Bronchial epithelial cell (primary cell): ENCODE measurements around the gene CIZ1. TPM values are rescaled to one million over a fixed set of nuclear protein-coding genes. Genes with fewer than 3 reads are reported as not detected.

ENCODE experiments used
- DNase-seq: peaks from one replicate; pipeline ENCODE4 v3.0.0-alpha.2; 2010; ENCODE audit warnings: low read depth
- FAIRE-seq: peaks from 2 replicates; lab custom pipeline; 2011; peaks lifted over from hg19 to GRCh38; lab: Jason Lieb, UNC
- H3K27me3 ChIP-seq: 2 replicates; pipeline ENCODE4 v1.5.1; 2011; ENCODE audit warnings: low read length; ENCODE audit not compliant: control insufficient read depth, insufficient read depth
- H3K36me3 ChIP-seq: 2 replicates; pipeline ENCODE4 v1.5.1; 2011; ENCODE audit warnings: low read length; ENCODE audit not compliant: control insufficient read depth, insufficient read depth
- H3K4me3 ChIP-seq: 2 replicates; pipeline ENCODE4 v1.5.1; 2011; ENCODE audit warnings: mild to moderate bottlenecking, low read depth, low read length, control low read depth
- CTCF ChIP-seq: IDR thresholded peaks from 2 replicates; pipeline ENCODE4 v1.5.1; 2011; ENCODE audit warnings: mild to moderate bottlenecking, moderate library complexity, low read length, control low read depth, inconsistent platforms; ENCODE audit not compliant: insufficient read depth, severe bottlenecking
- total RNA-seq: library from RNA; depleted of rRNA; stranded (reverse); fragments of >200 nt; gene quantifications from 2 replicates; pipeline ENCODE4 v1.2.1, GENCODE V29; 2014

Gene CIZ1
- total RNA-seq, 1 donor from 2014 or later = 15.0 TPM

DNA sequence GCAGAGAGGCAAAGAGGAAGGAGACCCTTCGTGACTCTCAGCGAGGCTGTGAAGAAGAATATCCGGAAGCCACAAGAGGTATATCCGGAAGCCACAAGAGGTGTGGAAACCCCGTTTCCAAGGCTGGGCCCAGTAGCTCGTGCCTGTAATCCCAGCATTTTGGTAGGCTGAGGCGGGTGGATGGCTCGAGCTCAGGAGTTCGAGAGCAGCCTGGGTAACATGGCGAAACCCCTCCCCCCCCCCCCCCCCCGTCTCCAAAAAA is 31.9 kb downstream of the CIZ1 start:
- H3K36me3 ChIP-seq = peaks cover 6% of the 10 kb centered on the region
- FAIRE-seq = no peak
- TF ChIP-seq CTCF = no peak
- no peaks in the 10 kb centered on the region for H3K27me3 ChIP-seq
- H3K4me3 ChIP-seq = peak overlapping the region; percentile 49
- DNase-seq = no peak

- DNase-seq = no peak
- no peak for FAIRE-seq
- Histone ChIP-seq H3K4me3 (no peak overlapping the region), H3K36me3 (no peaks in the 10 kb centered on the region), H3K27me3 (no peaks in the 10 kb centered on the region)
- no peak for TF ChIP-seq CTCF
Measured at GRCh38 chr9:128155736-128156500, 35.5 kb downstream of the CIZ1 start.

DNA sequence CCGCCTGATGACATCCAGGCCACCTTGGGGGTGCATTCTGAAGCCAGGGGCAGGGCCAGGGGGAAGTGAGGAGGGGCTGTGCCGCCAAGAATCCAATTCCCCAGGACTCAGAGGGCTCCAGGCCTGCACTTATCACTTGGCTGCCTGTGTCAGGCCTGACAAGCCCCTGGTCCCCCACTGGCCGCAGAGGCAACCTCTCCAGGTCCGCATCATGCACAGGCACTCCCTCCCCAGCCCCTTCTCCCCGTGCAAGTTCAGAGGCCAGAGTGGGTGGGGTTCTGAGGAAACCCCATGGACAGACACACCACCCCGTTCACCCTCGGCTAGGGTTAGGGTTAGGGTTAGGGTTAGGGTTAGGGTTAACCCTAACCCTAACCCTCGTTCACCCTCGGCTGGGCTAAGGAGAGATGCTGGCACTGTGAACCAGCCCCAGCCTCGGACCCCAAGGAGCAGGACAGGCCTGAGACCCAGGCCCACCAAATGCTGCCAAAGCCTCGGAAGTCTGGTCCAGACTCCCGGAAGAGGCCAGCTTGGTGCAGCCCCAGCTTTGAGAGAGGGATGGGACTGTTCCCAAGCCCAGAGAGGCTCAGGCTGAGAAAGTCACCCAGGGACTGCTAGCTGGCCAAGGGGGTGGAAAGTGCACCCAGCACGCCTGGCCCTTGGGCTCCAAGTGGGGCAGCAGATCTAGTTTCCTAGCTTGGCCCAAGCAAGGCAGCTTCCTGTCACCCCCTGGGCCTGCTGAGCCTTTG is 37.3 kb downstream of the CIZ1 start:
- DNase-seq (no peak), FAIRE-seq (no peak)
- no peak overlapping the region for H3K4me3 ChIP-seq

GRCh38 chr9:128153060-128153946 is 38.1 kb downstream of the CIZ1 start:
- TF ChIP-seq CTCF = no peak
- DNase-seq (no peak), FAIRE-seq (no peak)
- no peaks in the 10 kb centered on the region for H3K27me3 ChIP-seq
- H3K36me3 ChIP-seq = no peaks in the 10 kb centered on the region
- H3K4me3 ChIP-seq = no peak overlapping the region

More for the DNA sequence above, 37.3 kb downstream of the CIZ1 start:
- TF ChIP-seq CTCF = no peak
- Histone ChIP-seq H3K27me3 (no peaks in the 10 kb centered on the region), H3K36me3 (no peaks in the 10 kb centered on the region)

DNA sequence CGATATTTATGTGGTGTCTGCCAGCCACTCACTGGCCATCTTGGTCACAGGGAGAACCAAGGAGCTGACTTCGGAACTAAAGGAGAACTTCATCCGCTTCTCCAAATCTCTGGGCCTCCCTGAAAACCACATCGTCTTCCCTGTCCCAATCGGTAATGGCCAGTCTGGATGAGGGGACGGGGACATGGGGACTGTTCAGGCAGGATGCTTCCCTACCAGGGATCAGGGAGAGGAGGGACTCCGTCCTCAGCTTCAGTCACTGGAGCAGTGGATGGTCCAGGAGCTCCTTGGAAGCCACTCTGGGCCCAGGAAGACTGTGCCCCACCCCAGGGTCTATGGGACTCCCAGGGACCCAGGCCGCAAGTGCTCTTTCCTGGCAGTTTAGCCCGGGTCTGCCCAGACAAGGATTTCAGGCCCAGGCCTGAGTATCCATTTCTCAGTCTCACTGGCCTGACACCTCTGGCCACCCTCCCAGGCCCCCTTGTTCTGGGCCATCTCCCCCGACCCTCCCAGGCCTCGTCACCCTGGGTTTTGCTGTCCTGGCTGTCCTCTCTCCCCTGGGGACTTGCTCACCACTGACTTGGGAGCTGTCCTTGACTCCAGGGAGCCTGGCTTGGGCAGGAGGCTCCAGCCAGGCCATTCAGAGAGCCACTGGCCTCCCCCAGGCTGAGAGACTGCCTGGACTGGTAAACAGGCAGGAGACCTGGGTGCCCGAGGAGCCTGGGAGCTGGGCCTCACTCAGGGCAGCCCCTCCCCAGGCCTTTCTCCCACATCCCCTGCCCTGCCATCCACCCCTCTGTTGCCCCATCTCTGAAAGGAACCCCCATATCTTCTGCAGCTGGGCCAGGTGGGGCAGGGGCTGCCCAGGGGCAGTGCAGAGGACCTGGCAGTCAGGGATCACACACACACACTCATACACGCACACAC is 39.0 kb downstream of the CIZ1 start:
- no peak for TF ChIP-seq CTCF
- H3K27me3 ChIP-seq = no peaks in the 10 kb centered on the region
- H3K36me3 ChIP-seq = no peaks in the 10 kb centered on the region
- FAIRE-seq = no peak
- DNase-seq = no peak
- no peak overlapping the region for H3K4me3 ChIP-seq
